ENCODE results near the gene IL37.

GRCh38 chr2:112923967-112924338 lies 13.0 kb downstream of the IL37 start:
- no peak for TF ChIP-seq CTCF (IDR thresholded peaks at IDR 0.05)
- TF ChIP-seq ZFX (IDR thresholded peaks at IDR 0.05; ENCODE audit: borderline replicate concordance): no peak
